Body of pancreas (tissue), 4 donors: ENCODE measurements around the gene SLC25A21.

Experiments used
- CTCF ChIP-seq, 7 experiments: fragments of 450-650 bp in 4 of 7; fragments of 200-600 bp in 3 of 7; sonication (generic) in 3 of 7; IDR thresholded peaks; one replicate each; pipeline ENCODE4 v1.5.1; 2016 to 2019; ENCODE audit warnings: antibody characterized with exemption in 7 of 7
- POLR2A ChIP-seq, 3 donors: fragments of 450-650 bp; IDR thresholded peaks; one replicate each; pipeline ENCODE4 v1.6.1; 2016; ENCODE audit warnings: antibody characterized with exemption in 3 of 3, mild to moderate bottlenecking in 2 of 3

GRCh38 chr14:36647417-36647823 lies 525.0 kb downstream of the SLC25A21 start:
- TF ChIP-seq POLR2A (IDR thresholded peaks at IDR 0.05), result no peak
- no peak for TF ChIP-seq CTCF (IDR thresholded peaks at IDR 0.05)
